GM19463 (cell line): ENCODE data around the gene SORCS3.

ENCODE experiments used
- ATAC-seq: cut with Tn5 transposase; IDR thresholded peaks from one replicate; pipeline ENCODE4 v1.9.1; 2021; ENCODE audit warnings: mild to moderate bottlenecking, moderate library complexity; ENCODE audit not compliant: unreplicated experiment

SORCS3 gene

DNA sequence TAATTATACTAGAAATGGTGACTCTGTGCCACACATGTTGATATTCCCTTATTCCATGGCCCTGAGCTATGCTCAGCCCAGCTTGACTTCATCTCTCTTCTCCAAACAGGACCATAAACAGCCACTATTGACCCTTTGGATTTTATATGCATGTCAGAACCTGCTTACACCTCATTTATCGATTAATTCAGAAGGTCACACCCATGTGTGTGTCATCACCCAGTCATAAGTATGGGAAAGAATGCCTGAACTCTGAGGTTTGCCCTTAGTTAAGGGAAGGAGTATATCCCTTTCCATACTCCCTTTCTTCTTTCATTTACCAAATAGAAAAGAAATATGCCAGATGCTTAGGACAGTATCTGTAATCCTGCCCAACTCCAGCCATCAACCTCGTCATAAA, 602.3 kb downstream of the SORCS3 start:
- no peak for ATAC-seq

- no peak for ATAC-seq
These were observed 602.7 kb downstream of the SORCS3 start for GRCh38 chr10:105243825-105244224.

DNA sequence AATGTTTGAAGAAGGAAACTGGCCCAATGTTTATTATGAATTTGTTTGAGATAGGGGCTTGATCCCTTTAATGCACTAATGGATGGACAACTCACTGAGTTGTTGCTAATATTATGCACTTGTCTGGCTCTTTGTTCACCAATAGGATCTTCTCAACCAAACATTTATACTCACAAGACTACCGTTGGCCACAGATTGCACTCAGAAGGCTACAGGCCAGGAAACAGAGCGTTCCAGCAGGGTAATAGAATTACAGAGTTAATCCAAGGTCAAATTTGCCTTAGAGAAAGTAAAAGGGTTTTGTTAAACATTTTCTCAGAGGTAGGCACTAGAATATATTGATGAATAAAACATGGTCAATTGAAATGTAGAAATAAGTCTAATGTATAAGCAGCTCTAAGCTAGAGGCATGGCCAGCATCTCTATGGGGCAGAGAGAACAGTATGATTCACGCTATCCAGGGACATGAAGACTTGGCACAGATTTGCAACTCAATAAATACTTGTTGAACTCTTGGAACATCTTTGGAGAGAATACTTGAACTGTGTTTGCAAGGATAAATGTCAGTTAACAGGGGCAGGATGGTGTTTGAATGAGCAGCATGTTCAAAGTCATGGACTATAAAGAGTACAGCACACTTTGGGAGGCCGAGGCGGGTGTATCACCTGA, 606.9 kb downstream of the SORCS3 start:
- no peak for ATAC-seq

DNA sequence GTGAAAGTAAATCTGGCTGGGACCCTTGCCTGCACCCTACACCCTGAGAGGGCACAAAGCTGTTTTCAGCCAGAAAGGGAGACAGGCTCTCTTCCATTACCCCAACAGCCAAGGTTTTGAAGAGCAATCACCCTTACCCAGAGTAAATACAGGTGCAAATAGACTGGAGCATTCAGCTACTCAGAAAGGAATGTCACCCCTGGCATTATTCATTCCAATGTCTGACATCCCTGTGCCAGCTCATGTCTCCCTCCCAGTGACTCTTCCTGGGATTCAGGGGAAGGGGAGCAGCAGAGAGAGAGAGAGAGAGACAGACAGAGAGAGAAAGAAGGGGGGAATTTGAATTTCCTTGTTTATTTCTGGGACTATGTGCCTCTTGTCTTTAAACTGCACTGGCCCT, 611.8 kb downstream of the SORCS3 start:
- no peak for ATAC-seq

DNA sequence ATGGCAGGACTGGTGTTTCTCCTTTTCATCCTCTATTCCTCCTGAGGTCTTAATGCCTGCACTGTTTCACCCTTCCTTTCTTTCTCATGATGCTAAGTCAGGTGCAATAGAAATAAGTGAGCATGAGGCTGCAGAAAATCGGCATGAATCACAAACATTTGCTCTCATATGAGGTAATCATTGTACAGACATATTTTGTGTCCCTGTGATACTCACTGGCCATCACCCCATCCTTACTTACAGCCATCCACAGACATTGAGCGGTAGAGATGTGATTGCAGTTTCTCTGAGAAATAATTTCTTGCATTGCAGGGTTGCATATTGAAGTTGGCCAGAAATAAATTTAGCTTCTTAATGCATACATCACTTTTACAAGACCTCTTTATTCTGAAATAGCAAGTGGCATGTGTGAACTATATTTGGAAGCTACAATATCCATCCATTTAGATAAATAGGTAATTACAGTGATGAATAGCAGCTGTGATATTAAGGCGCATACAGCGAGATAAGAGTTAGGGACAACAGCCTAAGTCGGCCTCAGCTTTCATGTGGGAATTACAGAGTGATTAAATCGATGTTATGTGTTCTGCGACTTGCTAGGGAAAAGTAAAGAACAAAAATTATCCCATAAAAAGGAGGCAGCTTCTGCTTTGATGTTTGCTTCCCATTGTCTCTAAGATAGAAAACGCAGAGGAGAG, 612.6 kb downstream of the SORCS3 start:
- ATAC-seq = no peak

DNA sequence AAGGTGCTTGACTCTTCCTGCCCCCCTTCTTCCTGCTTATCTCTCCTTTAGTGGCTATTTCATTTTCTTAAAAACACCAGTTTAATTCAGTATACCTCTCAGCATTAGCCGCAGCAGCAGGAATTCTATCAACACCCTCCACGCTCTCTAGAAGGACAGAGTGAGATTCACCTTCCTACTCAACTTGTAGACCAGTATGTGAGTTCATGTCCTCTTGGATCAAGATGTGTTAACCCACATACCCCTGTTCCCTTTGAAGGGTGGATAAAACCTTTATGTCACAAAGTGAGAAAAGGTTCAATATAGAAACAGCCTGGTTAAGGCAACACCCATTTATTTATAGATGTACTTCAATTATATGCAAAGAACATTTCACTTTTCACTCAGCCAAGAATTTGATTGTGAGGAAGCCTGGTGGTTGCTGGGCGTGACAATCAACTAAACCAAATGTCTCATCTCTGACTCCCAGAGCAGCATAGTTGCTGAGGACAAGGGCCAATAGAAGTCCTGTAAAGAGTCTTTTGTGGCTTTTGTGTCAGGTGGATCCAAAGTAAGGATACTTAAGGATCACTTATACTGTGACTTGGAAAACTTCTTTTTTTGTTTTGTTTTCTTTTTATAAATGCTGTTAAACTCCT, 617.1 kb downstream of the SORCS3 start:
- ATAC-seq = no peak

DNA sequence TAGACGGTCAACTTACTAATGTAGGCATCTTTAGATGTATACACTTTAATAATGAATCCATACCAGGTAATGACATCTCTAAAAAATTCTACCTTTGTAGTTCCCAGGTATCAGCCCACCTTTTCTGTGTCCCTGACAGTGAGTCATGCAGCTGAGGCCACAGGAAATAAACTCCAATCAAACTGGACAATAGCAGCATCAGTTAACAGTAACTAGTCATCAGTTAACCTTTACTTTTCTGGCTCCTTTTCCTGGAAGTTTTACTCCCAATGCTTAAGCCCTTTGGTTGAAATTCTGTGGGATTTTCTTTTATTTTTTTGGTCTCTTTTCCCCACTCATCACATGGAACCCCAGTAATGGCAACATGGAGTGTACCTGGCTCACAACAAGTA, 617.6 kb downstream of the SORCS3 start:
- no peak for ATAC-seq

GRCh38 chr10:105259201-105259600, 618.1 kb downstream of the SORCS3 start:
- ATAC-seq = no peak

DNA sequence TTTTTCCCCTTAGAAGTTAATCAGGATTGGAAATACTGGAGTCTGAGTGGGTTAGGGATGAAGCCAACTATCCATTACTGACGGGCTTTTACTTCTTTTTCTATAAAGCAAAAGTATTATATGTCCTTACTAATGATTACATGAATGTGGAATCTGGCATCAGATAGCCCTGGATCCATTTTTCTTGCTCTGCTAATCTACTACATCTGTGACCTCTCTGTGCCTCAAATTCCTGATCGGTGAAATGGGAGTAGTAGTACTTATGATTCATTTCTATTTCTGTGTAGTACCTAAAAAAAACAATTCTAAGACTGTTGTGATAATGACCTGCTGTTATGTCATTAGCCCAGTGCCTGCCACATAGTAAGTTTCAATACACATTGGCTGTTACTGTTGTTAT, 621.6 kb downstream of the SORCS3 start:
- ATAC-seq = no peak

DNA sequence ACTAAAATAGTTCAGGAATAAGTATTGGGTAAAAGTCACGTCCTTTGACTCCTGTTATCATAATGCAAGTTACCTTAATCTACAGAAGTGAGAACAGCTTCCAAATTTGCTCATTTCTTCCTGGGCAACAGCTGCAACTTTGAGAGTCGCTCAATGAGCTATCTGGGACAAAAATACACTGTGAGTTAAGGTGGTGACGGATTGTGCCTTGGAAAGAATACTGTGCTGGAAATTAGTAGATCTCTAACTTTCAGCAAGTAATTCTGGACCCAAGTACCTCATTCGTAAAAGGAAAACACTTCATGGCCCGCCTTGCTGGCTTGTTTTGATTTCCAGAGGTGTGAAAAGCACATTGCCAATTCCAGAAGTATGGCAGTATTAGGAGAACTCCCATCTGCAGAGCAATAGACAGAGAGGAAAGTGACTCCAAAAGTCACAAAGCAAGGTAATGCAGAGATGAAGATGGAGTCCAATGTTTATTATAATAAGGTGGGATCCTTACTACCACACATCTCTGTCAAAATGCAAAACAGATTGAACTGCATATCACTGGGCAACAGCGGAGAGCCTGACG, 626.0 kb downstream of the SORCS3 start:
- no peak for ATAC-seq

- ATAC-seq = no peak
These were observed 627.9 kb downstream of the SORCS3 start for GRCh38 chr10:105268961-105269360.

DNA sequence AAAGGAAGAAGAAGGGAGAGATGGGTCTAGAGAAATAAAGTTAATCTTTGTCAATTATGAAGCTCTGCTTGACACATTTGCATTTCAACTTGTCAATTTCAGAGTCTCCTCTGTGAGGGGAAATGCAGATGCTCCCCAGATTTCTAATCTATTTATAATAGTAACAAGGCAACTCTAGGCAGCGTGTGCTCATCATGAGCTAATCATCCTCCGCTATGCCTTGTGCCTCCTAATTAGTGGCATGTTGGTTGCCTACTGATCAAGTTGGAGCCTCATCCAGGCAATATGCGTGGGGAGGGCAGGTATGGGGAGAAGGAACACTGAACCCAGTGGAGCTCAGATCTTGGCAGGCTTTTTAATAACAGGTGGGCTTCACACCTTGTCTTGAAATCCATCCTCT, 628.6 kb downstream of the SORCS3 start:
- no peak for ATAC-seq

DNA sequence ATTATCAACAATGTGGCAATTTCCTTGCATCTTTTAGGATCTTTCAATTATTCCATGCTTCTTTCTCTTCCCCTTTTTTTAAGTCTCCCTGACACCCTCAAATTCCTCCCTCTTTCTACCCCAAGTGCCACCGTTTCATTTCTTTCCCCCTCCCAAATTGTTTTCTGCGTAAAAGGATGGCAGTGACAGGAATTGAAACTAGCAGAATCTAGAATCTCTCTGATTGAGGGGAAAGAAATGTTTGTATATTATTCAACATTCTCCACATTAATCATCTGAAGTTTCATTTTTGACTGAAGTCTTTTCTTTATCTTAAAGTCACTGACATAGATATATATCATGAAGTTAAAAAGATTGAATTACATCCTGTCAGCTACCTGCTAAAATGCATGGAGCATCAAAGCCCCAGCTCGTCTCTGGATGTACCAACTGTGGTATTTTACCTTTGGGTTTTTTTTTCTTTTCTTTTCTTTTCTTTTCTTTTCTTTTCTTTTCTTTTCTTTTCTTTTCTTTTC, 633.5 kb downstream of the SORCS3 start:
- ATAC-seq = no peak

DNA sequence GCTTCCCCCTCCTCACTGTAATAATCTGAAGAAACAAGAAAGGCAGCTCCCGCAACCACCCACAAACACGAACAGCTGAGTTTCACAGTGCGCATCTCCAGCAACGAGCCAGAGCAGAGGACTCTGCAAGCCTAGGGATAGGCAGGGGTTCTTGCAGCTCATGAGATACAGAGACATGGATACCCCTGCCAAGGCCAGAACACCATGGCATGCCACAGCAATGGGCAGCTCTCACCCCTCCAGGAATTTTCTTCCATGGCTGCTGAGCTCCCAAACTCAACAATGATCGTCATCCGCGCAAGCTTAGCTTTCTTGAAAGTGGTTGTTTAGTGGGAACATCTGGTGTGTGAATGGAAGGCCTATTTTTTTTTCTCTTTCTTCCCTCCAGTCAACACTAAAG, 637.3 kb downstream of the SORCS3 start:
- no peak for ATAC-seq

DNA sequence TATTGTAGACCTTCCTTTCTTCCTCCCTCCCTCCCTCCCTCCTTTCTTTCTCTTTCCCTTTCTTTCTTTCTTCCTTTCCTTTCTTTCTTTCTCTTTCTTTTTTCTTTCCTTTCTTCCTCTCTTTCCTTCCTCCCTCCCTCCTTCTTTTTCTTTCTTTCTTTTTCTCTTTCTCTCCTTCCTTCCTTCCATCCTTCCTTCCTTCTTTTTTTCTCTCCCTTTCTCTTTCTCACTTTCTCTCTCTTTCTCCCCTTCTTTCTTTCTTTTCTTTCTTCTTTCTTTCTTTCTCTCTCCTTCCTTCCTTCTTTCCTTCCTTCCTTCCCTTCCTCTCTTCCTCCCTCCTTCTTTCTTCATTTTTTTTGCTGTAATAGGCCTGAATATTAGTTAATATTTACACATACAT, 638.0 kb downstream of the SORCS3 start:
- no peak for ATAC-seq

DNA sequence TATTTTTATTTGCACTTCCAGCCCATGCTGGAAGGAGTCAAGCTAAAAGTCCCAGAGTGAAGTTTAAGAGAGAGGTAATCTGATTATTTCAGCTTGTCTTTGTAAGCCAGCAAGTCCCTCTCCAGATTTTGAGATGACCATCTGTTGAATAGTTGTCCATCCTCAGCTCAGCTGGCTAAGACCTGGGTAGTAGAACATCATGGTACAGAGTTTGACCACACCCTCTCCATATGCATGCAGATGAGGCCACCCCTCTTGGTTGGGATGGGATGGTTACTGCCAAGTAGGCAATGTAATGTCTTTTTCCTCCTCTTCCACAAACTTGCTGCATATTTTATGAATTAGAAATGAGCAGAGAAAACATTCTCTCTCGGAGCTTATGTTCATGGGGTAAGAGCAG, 639.8 kb downstream of the SORCS3 start:
- ATAC-seq = no peak

GRCh38 chr10:105284476-105285215, 643.6 kb downstream of the SORCS3 start:
- no peak for ATAC-seq

DNA sequence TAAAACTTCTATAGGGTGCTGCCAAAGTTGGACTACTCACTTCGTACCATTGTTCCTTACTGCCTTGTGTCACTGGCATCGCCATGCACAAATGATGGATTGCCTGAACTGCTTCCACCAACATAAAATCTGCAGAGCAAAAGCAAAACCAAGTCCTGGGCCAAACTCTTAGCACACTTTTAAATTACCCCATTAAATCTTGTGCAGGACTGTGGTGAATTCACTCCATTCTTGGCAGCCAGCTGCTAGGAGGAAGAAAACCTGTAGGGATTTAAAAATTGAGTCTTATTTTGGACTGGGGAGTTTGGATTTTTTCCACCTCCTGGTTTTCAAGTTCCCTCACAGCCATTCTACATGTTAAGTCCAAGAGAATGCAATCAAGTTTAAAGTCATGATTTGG, 646.9 kb downstream of the SORCS3 start:
- no peak for ATAC-seq

- ATAC-seq = no peak
These were observed 647.5 kb downstream of the SORCS3 start for GRCh38 chr10:105288613-105289012.

GRCh38 chr10:105291571-105291970, 650.5 kb downstream of the SORCS3 start:
- ATAC-seq = no peak

DNA sequence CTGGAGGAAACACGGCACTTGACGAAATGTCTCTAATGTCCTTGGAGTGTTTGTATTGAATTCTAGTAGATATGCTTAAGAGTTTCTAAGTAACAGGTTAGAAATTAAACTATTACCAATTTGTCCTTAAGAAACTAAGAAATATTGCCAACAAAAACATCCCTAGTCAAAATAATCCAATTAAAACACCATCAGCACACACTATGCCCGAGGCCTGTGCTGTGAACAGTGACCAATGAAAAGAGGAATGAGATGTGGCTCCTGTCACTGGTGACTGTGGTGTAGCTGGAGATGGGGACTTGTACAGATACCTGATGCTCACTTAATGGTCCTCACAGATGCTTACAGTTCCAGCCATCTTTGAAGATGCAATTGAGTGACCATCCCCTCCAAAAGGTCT, 651.1 kb downstream of the SORCS3 start:
- no peak for ATAC-seq
